ENCODE results near the gene ZNF492.
"Not testable (repeated sequence)": the region's sequence is repeated elsewhere in the genome, so short reads cannot be mapped to it uniquely, and the experiment has no call there.

The ZNF492 gene

DNA sequence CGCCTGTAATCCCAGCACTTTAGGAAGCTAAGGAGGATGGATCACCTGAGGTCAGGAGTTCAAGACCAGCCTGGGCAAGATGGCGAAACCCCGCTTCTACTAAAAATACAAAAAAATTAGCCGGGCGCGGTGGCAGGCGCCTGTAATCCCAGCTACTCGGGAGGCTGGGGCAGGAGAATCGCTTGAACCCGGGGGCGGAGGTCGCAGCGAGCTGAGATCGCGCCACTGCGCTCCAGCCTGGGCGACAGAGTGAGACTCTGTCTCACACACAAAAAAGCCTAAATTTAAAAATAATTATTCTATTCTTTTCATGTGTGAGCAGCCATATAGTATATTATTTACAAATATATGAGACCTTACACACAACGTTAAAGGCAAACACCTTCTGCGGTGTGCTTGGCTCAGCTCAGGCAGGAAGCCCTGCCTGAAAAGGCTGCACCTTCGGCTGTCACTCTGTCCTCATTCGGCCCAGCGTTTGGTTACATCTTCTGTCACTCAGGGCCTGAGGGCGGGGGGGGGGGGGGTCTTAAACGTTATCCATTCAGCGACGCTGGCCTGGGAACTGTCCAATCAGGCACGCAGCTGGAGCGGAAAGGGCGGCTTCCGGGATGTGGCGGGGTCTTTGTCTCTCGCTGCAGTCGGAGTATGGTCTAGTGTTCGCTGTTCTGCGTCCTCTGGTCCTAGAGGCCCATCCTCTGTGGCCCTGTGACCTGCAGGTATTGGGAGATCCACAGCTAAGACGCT lies at the start of gene ZNF492:
ZNF492 (plus strand) TSS at position 619 of the 744 bp plus-strand sequence. CDS start 19,076 bp downstream, outside the sequence.
- not testable (repeated sequence) for FAIRE-seq
- DNase-seq (ENCODE audit: low spot score): peak; percentile 53

DNA sequence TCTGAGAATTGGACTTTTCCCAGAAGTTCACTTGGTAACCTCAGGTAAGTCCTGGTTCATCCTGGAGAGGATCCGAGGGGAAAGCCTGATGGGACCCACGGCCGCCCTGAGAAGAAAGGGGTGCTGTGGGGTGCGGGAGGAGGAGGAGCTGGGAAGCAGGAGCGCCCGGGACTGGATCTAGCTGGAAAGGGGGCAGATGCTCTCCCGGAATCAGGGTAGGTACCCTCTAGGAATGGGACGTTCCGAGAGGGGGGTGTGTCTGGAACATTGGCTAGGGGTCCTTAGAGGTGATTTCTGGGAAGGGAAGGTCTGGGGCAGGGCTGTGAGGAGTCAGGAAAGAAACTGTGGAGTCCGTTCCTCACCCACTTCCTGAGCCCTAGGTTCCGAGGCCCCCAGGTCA lies 38.7 kb upstream of the ZNF492 start:
- no peak for DNase-seq (ENCODE audit: low spot score)
- FAIRE-seq: no peak

DNA sequence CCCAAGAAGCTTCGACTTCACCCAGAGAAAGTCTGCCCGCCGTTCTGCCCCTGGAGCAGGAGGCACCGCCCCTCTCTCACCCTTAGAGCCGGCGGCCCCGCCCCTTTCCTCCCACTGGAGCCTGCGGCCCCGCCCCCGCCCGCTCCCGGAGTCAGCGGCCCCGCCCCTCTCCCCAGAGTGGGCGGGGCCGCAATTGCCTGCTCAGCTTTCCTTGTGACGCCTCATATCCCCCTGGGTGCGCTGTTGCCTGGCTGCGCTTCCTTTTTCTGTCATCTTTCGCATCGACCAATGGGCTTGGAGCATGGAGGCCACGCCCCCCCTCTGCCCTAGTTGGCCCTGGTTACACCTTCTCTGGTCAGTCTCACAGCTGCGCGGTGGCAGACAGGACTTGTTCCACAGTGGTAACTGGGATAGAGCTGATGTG lies 38.2 kb upstream of the ZNF492 start:
- no peak for FAIRE-seq
- DNase-seq (ENCODE audit: low spot score): no peak

DNA sequence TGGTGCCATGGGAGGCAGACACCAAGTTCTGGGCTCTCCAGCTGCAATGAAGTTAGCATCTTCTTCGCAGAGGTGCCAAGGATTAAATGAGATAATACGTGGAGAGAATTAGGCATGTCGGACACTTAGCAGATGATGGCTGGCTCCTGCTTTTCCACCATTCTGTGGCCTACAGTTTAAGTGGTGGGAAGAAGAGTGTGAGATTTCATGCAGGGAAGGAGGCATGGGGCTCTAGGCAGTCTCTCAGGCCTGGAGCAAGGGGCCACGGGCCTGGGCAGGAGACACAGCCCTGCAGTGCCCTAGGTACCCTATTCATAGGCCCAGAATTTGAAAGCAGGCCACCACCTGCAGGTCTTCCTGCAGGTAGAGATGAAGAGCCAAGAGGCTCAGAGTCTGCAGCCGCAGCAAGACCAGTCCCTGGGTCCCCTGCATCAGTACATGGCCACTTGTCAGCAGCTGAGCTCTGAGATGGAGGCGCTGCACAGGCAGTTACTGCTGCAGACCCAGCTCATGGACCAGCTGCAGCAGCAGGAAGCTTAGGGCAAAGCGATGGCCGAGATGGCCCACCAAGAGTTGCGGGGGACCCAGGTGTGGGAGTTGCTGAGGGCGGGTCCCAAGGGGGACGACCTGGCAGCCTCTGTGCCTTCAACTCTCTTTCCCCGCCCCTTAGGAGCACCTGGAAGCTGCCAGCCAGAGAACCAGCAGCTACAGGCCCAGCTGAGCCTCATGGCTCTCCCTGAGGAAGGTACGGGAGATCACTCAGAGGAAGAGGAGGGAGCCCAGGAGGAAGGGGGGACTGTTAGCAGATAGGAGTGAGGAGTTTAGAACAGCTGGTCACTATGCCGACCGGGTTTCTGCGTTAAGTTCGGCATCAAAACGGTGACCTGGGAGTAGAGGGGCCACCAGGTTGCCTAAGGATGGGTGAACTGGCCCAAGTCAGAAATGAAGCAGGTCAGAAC lies 33.2 kb upstream of the ZNF492 start:
- no peak for FAIRE-seq

DNA sequence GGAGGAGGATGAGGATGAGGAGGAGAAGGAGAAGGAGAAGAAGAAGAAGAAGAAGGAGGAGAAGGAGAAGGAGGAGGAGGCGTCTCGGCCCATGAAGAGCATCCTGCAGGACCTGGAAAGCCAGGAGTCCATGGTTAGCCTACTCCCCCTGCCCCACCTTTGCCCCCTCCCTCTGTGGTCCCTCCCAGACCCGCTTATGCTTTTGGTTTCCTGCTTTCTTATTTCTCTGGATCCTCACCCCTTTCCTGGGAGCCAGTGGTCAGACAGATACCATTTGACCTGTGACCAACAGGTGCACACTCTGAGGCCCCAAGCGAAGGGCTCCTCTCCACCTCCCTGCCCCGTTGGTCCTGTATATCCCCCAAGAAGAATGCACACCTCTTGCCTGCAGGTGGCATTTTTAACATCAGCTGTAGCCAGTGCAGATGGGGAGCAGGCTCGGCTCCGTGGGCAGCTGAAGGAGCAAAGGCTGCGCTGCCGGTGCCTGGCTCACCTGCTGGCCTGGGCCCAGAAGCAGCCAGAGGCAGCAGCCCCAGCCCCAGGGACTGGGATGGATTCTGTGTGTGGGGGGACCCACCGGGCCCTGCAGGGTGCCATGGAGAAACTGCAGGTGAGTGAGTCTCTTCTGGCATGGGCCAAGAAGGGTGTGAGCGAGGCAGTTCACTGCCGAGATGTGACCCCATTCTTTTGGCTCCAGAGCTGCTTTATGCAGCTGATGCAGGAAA lies 32.1 kb upstream of the ZNF492 start:
- DNase-seq (ENCODE audit: low spot score) (no peak), FAIRE-seq (no peak)

More for the DNA sequence above, 33.2 kb upstream of the ZNF492 start:
- no peak for DNase-seq (ENCODE audit: low spot score)

DNA sequence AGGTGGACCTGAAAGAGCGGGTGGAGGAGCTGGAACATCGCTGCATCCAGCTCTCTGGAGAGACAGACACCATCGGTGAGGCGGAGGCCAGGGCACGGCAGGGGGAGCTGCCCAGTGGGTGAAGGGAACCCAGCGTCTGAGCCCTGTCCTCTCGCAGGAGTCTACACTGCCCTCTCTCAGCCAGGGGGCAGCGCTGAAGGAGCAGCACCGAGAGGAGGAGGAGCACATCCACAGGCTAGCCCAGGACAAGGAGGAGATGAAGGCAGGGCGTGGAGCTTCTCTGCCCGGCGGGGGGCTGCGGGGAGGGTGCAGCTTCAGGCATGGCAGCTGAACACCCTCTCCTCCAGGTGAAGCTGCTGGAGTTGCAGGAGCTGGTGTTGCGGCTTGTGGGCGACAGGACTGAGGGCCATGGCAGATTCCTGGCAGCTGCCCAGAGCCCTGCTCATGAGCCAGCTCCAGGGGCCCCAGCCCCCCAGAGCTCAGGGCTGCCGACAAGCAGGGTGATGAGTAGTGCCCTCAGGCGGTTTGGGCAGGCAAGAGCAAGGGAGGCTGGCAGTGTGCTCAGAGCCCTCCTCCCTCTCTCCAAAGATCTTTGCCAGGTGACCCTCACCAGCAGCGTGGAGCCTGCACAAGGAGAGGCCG lies 31.4 kb upstream of the ZNF492 start:
- DNase-seq (ENCODE audit: low spot score) (no peak), FAIRE-seq (no peak)

DNA sequence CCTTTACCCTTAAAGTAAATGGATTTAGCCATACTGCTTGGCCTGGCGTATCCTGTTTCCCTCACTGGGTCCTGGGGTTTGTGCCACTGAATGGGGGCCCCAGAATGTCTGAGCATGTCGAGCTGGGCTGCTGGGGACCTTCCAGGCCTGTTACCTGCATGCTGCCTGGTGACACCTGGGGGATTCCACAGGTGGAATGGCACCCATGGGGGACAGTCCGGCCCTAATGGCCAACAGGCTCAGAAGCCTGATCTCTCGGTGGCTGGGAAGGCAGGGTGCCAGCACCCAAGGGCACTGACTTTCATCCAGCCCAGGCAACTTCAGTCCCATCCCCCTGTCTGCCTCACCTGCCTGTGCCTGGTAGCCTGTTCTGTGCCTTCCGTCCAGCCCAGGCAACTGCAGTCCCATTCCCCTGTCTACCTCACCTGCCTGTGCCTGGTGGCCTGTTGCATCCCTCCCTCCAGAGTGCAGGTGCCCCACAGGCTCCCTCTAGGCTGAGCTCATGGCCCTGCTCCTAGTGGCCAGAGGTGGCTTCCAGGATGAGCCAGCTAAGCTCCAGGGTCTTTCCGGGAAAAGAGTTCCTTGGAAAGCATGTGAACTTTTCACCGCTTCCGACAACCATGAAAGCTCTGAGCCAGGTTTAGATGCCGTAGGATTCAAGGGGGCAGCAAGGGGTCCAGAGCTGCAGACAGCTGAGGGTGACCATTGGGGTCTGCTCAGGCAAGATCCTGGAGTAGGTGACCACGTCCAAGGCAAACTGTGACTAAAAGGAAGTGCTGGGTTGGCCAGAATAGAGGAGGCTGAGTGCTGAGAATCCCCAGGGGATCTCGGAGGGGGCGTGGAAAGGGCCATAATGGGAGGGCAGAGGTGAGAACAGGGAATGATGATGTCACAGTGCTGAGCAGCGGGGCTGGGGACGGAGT lies 30.3 kb upstream of the ZNF492 start:
- DNase-seq (ENCODE audit: low spot score) (no peak), FAIRE-seq (no peak)

DNA sequence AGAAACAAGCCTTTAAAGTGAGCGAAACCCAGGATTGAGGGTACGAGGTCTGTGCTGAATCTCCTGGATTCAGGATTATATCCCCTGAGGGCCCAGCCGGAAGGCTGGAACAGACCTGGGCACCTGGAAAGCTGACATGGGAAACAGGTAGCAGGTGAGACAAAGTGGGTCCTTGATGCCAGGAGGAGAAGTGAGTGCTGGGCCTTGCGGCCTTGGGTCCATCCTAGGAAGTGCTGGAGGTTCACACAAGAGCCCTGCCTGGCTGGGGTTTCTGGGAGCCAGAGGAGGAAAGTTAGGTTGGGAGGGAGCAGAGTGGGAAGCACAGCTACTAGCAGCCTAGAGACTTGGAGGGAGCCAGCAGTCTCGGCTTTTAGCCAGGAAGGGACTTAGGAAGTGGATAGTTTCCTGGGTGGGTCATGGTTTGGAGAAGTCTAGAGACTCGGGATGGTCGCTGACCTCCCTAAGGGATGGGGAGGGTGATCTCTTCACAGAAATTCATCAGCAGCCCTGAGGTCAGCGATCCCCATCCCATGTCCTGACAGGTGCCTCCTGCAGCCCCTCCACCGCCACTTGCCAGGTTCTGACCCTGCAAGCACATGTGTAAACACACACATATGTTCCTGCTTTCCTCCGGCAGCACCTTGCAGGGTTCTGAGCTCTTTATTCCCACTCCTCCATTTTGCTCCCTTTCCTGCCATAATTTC lies 29.4 kb upstream of the ZNF492 start:
- DNase-seq (ENCODE audit: low spot score) (no peak), FAIRE-seq (no peak)

DNA sequence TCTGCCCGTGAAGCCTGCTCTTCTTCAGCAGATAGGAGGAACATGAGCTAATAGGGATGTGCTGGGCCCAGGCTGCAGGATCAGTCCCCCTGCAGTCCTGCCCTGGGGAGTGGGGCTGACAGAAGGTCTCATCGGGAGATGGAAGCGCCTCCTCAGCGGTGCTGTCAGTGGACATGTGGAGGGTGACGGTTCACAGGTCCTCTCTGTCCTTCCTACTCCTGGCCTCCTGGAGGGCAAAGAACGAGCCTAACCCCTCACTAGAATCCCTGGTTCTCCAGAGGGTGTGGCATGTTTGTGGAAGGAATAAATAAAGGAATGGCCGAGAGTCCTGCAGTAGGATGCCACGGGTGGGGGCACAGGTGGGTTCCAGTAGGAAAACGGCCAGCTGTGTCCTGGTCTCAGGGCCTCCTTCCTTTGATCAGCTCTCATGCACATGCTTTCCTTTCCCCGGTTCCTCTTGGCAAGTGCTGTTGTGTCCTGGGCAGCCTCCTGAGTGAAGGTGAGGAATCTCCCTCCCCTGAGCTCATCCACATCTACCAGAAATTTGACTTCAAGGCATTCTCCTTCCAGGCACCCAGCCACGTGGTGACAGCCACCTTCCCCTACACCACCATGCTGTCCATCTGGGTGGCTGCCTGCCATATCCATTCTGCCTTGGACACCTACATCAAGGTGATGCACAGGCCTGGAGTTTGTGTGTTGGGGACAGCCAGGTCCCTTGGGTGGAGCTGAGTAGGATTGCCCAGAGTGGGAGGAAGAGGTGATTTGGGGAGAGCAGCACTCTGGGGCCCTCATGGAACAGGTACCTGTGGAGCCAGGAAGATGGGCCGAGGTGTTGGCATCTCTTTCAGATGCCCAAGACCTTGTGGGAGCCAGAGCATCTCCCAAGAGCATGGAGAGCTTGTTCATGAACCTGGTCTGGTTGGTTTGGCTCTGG lies 28.6 kb upstream of the ZNF492 start:
- FAIRE-seq: no peak
- DNase-seq (ENCODE audit: low spot score): no peak

DNA sequence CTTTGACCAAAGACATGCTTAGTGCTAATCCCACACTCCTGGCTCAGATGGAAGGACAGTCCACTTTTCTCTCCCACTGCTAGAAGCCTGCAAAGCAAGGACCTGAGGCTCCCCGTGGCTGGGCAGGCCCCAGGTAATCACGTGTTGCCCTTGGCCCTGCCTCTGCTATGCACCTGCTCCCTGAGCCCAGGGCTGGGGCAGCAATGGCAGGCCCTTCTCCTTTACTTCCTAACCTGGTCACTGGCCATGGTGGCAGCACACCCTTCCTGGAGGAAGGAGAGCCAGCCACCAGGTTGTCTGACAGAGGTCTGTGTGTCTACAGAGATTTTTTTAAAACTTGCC lies 27.9 kb upstream of the ZNF492 start:
- no peak for FAIRE-seq
- no peak for DNase-seq (ENCODE audit: low spot score)

DNA sequence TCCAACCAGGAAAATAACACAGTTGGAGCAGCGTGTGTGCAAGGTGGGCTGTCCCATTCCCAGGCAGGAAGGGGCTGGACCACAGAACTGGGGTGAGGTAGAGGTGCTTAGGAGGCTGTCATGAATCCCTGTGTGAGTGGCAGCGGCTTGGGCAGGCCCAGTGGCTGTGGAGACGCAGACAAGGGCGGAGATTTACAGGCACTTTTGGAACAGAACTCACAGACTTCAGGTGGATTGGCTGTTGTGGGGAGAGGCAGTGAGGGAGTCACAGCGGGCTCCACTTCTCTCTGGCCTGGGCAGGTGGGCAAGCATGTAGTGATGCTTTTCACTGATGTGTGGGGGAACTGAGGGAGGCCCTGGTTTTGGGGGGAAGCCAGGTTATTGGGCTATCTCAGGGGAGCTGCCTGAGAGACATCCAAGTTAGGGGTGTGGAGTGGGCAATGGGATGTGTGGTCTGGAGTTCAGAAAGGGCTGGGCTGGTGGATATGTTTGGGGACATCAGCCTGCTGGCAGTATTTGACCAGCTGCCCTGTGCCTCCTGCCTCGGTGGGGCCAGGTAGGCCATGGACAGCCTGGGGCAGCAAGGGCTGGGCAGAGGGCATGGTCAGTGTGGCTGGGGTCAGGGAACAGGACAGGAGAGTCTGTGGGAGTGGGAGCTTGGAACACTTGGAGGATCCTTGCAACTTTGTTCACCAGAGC lies 27.0 kb upstream of the ZNF492 start:
- FAIRE-seq (no peak), DNase-seq (ENCODE audit: low spot score) (no peak)

DNA sequence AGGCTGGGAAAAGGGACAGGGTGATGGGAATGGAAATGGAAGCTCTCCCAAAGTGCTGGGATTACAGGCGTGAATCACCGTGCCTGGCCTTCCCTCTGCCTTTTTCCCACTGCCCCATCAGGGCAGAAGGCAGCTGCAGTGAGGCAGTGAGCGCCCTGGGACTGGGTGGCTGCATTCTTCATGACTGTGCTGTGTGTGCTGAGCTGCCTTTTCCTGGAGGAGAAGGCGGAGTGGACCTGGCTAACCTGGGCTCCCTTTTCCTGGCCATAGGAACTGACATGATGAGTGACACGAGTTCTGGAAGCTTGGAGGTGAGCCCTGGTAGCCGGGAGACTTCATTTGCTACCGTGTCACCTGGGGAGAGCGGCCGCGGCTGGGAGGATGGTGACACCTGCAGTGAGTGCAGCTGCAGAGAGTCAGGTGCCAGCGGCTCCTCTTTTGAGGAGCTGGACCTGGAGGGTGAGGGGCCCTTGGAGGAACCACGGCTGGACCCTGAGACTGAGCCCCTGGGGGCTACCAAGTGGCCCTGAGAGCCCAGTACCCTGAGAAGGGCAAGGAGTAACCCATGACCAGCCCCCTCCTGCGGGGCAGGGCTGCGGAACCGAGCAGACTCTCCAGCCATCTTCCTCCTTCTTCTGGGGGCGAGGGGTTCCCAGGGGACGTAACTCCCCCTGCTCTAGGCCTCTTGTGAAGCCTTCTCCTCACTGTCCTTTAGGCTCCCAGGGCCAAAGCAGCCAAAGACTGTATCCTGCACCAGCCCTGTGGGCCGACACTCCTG lies 26.3 kb upstream of the ZNF492 start:
- FAIRE-seq: no peak
- DNase-seq (ENCODE audit: low spot score): no peak

DNA sequence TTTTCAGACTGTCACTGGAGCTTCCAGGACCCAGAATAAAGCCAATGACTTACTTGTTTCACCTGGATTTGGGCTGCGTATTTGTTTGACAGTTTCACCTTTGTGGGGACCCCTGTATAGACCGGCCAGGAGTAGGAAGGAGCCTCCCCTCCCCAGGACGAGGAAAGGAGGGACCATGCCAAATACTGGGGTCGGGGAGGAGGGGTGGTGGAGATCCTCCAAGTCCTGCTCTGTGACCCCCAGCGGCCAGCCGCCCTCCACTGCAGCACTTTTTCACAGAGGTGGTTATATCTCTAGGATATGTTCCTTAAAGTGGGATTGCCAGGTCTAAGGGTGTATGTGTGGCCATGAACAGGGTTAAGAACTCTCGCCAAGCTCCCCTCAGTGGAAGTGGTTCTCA lies 25.7 kb upstream of the ZNF492 start:
- DNase-seq (ENCODE audit: low spot score): no peak
- FAIRE-seq: no peak

DNA sequence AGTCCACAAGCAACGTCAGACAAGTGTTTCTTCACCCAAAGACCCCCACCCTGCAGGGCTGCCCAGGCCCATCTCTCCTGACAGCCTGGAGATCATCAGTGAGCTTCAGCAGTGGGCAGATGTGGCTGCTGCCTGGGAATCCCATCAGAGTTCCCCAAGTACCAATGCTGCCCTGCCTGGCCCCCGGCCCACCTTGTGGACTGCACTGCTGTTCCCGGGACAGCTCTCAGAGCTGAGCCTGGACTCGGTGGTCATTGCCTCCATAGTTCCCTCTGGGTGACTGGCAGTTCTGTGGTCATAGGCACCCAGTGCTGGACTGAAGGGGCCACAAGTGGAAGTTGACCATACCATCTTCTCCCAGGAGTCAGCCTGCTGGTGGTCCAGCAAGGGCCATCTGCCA lies 24.5 kb upstream of the ZNF492 start:
- FAIRE-seq: no peak
- no peak for DNase-seq (ENCODE audit: low spot score)

DNA sequence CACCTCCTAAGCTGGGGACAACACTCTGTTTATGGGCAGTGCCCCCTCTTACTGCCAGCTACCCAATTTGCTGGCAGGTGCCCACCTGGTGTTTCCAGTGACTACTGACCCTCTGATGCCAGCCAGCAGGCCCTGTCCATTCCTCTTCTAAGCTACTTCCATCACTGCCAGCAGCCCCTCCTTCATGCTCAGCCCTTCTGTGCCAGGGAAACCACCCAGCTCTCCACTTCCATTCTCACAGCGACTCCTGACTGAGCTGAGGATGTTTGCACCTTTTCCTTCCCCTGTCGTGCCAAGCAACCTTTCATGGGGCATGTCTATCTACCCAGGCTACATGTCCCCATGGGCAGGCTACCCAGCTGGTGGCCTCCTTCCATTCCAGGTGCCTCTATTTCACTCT lies 24.0 kb upstream of the ZNF492 start:
- FAIRE-seq (no peak), DNase-seq (ENCODE audit: low spot score) (no peak)

DNA sequence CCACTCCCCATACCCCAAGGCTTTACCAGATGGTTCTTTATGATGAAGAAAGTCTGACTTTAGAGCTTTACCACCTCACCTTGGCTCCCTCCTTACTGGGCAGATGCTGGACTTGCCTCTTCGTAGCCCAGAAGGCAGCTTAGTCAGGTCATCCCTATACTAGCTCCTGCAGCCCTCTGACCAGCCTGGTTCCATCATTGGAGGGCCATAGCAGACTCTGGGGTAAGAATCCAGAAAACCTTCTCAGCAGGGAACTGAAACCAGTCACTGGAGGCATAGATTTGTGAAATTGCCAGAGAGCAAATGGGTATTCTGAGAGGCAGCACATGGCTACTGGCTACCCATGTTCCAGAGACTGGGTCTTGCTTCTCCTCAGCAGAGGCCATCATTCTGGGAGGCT lies 21.8 kb upstream of the ZNF492 start:
- DNase-seq (ENCODE audit: low spot score) (no peak), FAIRE-seq (no peak)

DNA sequence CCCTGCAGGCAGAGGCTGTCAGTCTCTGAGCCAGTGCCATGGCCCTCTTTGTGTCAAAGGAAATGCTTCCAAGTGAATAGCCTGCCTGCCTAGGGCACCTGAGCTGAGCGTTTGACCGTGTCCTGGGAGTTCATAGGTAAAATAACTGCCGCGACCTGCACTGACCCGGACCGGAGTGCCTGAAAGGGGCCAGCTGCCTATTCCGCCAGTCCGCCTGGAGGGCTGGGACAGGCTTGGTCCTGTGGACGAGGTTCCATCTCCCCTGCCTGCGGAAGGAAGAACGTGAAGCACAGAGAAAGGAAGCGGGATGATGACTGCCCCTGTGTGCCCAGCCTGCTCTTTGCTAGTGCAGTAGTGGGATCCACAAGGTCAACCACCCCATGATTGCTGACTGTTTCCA lies 17.5 kb upstream of the ZNF492 start:
- no peak for DNase-seq (ENCODE audit: low spot score)

More for the DNA sequence above, 17.5 kb upstream of the ZNF492 start:
- FAIRE-seq: no peak

All from RCC 7860 (cell line).